Measurements from ENCODE around the gene PAGR1. TPM values are rescaled to one million over a fixed set of nuclear protein-coding genes. Genes with fewer than 3 reads are reported as not detected.

PAGR1 gene
- total and polyA plus RNA-seq, 2 of the 13 experiments (the other 11 are each of a cell fraction or from before 2014, with no cell fraction given), result 9.8 to 66.4 TPM

GRCh38 chr16:29820271-29820701 lies 4.3 kb downstream of the PAGR1 start, which contains the start of gene MVP (continued):
- TF ChIP-seq RERE (CRISPR knock-in tag; IDR thresholded peaks at IDR 0.05; ENCODE audit: low read depth), result no peak
- peak; percentile 34 for TF ChIP-seq ZNF687 (CRISPR knock-in tag; IDR thresholded peaks at IDR 0.05)
- no peak for TF ChIP-seq FOXP4 (CRISPR knock-in tag; IDR thresholded peaks at IDR 0.05)
- peak; percentile 69; the same call in 1 of the 2 replicates for TF ChIP-seq POLR2G (IDR thresholded peaks at IDR 0.05; ENCODE audit: low read depth, low read length)
- TF ChIP-seq CHD4 (IDR thresholded peaks at IDR 0.05; ENCODE audit: borderline replicate concordance, low read length), result no peak
- no peak for TF ChIP-seq HDAC1 (CRISPR knock-in tag; IDR thresholded peaks at IDR 0.05)
- TF ChIP-seq MYPOP (CRISPR knock-in tag; IDR thresholded peaks at IDR 0.05), result 0 out of 2 replicates have a peak, but pooled peaks have one; percentile 23
- peak; percentile 30; the same call in 1 of the 2 replicates for TF ChIP-seq THRA (CRISPR knock-in tag; IDR thresholded peaks at IDR 0.05; ENCODE audit: borderline replicate concordance)
- TF ChIP-seq ZNF256 (CRISPR knock-in tag; conservative IDR thresholded peaks at IDR 0.05), result no peak
- no peak for TF ChIP-seq ZNF292 (CRISPR knock-in tag; IDR thresholded peaks at IDR 0.05; ENCODE audit: borderline replicate concordance, low read depth)
- TF ChIP-seq SIN3A (IDR thresholded peaks at IDR 0.05; ENCODE audit: borderline replicate concordance, low read depth, low read length), result peak; percentile 65; the same call in 1 of the 2 replicates
- no peak for TF ChIP-seq ZNF766 (CRISPR knock-in tag; IDR thresholded peaks at IDR 0.05; ENCODE audit: borderline replicate concordance)
- TF ChIP-seq FOXP1 (IDR thresholded peaks at IDR 0.05), result no peak
- no peak for TF ChIP-seq FOXP1 (CRISPR knock-in tag; IDR thresholded peaks at IDR 0.05)

All from HepG2 (cell line).